HepG2 (cell line): Measurements from ENCODE around the gene TVP23A. TPM values are rescaled to one million over a fixed set of nuclear protein-coding genes. Genes with fewer than 3 reads are reported as not detected.

Experiments
- ATF7 ChIP-seq, 2 experiments: fragments of 450-650 bp in 1 of 2; sonication (generic) in 1 of 2; formaldehyde crosslinking in 1 of 2; IDR thresholded peaks; 2 replicates each; pipeline versions ENCODE4 v1.4.0 to v1.6.1; 2016 to 2020; ENCODE audit warnings: antibody characterized with exemption in 1 of 2, mild to moderate bottlenecking in 1 of 2, missing genetic modification reagents in 1 of 2
- HINFP ChIP-seq: sonication (generic); formaldehyde crosslinking; IDR thresholded peaks from 2 replicates; pipeline ENCODE4 v1.4.0; 2020; ENCODE audit warnings: low read depth, mild to moderate bottlenecking, missing genetic modification reagents
- KAT8 ChIP-seq: IDR thresholded peaks from 2 replicates; pipeline ENCODE4 v1.6.1; 2016; ENCODE audit warnings: missing genetic modification reagents, missing compliant biosample characterization
- KDM1A ChIP-seq: IDR thresholded peaks from 2 replicates; pipeline ENCODE4 v1.6.1; 2016; ENCODE audit warnings: missing compliant biosample characterization
- KDM2A ChIP-seq: sonication (generic); formaldehyde crosslinking; IDR thresholded peaks from 2 replicates; pipeline ENCODE4 v1.4.0; 2020; ENCODE audit warnings: low read depth, missing genetic modification reagents, borderline replicate concordance
- KLF9 ChIP-seq: IDR thresholded peaks from 2 replicates; pipeline ENCODE4 v1.6.1; 2016; ENCODE audit warnings: low read depth
- MXD1 ChIP-seq: sonication (generic); formaldehyde crosslinking; IDR thresholded peaks from 2 replicates; pipeline ENCODE4 v1.4.0; 2020; ENCODE audit warnings: mild to moderate bottlenecking, missing genetic modification reagents
- NFE2L2 ChIP-seq: fragments of 150-350 bp; IDR thresholded peaks from 2 replicates; pipeline ENCODE4 v1.6.1; 2014; ENCODE audit warnings: low read length
- NR2C2 ChIP-seq: sonication (generic); formaldehyde crosslinking; IDR thresholded peaks from 2 replicates; pipeline ENCODE4 v1.4.0; 2020; ENCODE audit warnings: missing genetic modification reagents, mild to moderate bottlenecking, moderate library complexity, borderline replicate concordance
- PPARG ChIP-seq: conservative IDR thresholded peaks from 2 replicates; pipeline ENCODE4 v1.6.1; 2016; ENCODE audit warnings: missing biosample characterization, missing genetic modification reagents
- SAP130 ChIP-seq: IDR thresholded peaks from 2 replicates; pipeline ENCODE4 v1.6.1; 2016; ENCODE audit warnings: low read depth
- TOE1 ChIP-seq: sonication (generic); formaldehyde crosslinking; IDR thresholded peaks from 2 replicates; pipeline ENCODE4 v1.4.0; 2020; ENCODE audit warnings: mild to moderate bottlenecking, missing genetic modification reagents
- TRIM22 ChIP-seq: fragments of 450-650 bp; IDR thresholded peaks from 2 replicates; pipeline ENCODE4 v1.6.1; 2017
- U2AF1 ChIP-seq: fragments of 200-400 bp; formaldehyde crosslinking; optimal IDR thresholded peaks from 2 replicates; pipeline ENCODE3; 2017; ENCODE audit warnings: mild to moderate bottlenecking, low read depth, low read length
- ZNF10 ChIP-seq: sonication (generic); formaldehyde crosslinking; IDR thresholded peaks from 2 replicates; pipeline ENCODE4 v1.4.0; 2020; ENCODE audit warnings: mild to moderate bottlenecking, low read depth, missing genetic modification reagents, borderline replicate concordance
- ZNF280D ChIP-seq: sonication (generic); formaldehyde crosslinking; IDR thresholded peaks from 2 replicates; pipeline ENCODE4 v1.5.1; 2020; ENCODE audit warnings: mild to moderate bottlenecking, missing genetic modification reagents
- ZNF383 ChIP-seq: sonication (generic); formaldehyde crosslinking; IDR thresholded peaks from 2 replicates; pipeline ENCODE4 v1.4.0; 2020; ENCODE audit warnings: missing genetic modification reagents, mild to moderate bottlenecking, borderline replicate concordance
- ZNF605 ChIP-seq: sonication (generic); formaldehyde crosslinking; IDR thresholded peaks from 2 replicates; pipeline ENCODE4 v1.8.0; 2022; ENCODE audit warnings: mild to moderate bottlenecking, missing genetic modification reagents
- ZNF788 ChIP-seq: sonication (generic); formaldehyde crosslinking; IDR thresholded peaks from 2 replicates; pipeline ENCODE4 v1.5.0; 2020; ENCODE audit warnings: mild to moderate bottlenecking, missing genetic modification reagents, borderline replicate concordance
- ZNF816 ChIP-seq: sonication (generic); formaldehyde crosslinking; IDR thresholded peaks from 2 replicates; pipeline ENCODE4 v1.8.0; 2022; ENCODE audit warnings: missing genetic modification reagents, mild to moderate bottlenecking, borderline replicate concordance
- polyA plus RNA-seq, 8 experiments: library from polyadenylated mRNA; depleted of rRNA in 3 of 8; stranded (reverse) in 7 of 8; unstranded in 1 of 8; fragments of >200 nt; fragmentation: Illumina TruSeq in 4 of 8; extraction: Trizol in 4 of 8; gene quantifications; 2 replicates each; pipeline versions ENCODE4 v1.2.1 to v1.2.3, GENCODE V29; 2011 to 2016; ENCODE audit warnings: low read depth in 4 of 8, missing spikeins in 1 of 8, mixed read lengths in 1 of 8; ENCODE audit not compliant: insufficient read depth in 1 of 8
- total RNA-seq, 5 experiments: library from RNA; depleted of rRNA; stranded (reverse); fragments of >200 nt; fragmentation: Illumina TruSeq; extraction: Trizol; gene quantifications; 2 replicates each; pipeline ENCODE4 v1.2.3, GENCODE V29; 2016; ENCODE audit warnings: low read depth in 1 of 5
- TF ChIP-seq, protein P1 (sequence below), 2 experiments: sonication (generic) in 1 of 2; formaldehyde crosslinking in 1 of 2; IDR thresholded peaks; 2 replicates each; pipeline versions ENCODE4 v1.4.0 to v1.6.1; 2018 to 2020; ENCODE audit warnings: missing genetic modification reagents in 2 of 2, borderline replicate concordance in 1 of 2, low read depth in 1 of 2, mild to moderate bottlenecking in 1 of 2, missing biosample characterization in 1 of 2

The TVP23A gene
- total and polyA plus RNA-seq, 2 of the 13 experiments (the other 11 are each of a cell fraction or from before 2014, with no cell fraction given) = not detected

DNA sequence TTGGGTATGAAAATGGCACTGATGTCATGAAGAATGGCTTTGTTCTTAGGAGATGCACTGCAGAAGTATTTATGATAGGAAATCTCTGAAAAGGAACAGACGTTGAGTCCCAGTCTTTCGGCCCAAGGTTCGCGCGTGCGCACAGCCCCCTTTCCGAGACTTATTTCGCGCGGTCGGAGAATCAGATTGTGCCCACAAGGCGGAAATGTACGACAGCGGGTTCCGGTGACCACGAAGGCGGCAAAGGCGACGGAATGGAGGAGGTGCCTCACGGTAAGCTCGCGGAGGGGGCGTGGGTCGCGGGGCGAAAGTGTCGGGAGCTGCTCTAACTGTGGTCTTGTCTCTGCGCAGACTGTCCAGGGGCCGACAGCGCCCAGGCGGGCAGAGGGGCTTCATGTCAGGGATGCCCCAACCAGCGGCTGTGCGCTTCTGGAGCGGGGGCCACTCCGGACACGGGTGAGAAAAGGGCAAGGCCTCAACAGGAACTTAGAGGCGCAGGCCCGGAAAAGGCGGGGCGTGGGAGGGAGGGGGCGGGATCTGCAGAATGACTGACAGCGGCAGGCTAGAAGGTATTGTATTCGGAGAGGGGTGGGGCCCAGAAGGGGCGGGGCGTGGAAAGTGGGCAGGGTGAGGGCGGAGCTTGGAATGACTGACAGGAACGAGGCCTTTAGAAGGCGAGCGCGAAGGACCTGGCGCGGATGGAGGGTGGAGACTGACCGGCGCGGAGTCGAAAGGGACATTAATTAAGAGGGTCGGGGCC is 74.8 kb downstream of the TVP23A start, which contains the start of gene NUBP1 (continued):
- TF ChIP-seq ZNF788 (CRISPR knock-in tag) (peak; percentile 99), SAP130 (CRISPR knock-in tag) (peak; percentile 93), HINFP (CRISPR knock-in tag) (peak; percentile 93), ZNF10 (CRISPR knock-in tag) (no peak), NFE2L2 (no peak), PPARG (CRISPR knock-in tag) (peak; percentile 27; the same call in 1 of the 2 replicates), TRIM22 (no peak), U2AF1 (peak; percentile 93), KDM1A (CRISPR knock-in tag) (no peak; the same call in 1 of the 2 replicates), KLF9 (CRISPR knock-in tag) (no peak; the same call in 1 of the 2 replicates), ZNF605 (CRISPR knock-in tag) (peak; percentile 99), KDM2A (CRISPR knock-in tag) (peak; percentile 94), ATF7 (IDR thresholded peaks at IDR 0.05) (no peak), ATF7 (CRISPR knock-in tag; IDR thresholded peaks at IDR 0.05) (0 out of 2 replicates have a peak, but pooled peaks have one; percentile 84), ZNF383 (CRISPR knock-in tag) (no peak), ZNF816 (CRISPR knock-in tag) (peak; percentile 77; the same call in 1 of the 2 replicates), KAT8 (CRISPR knock-in tag) (peak; percentile 97), TOE1 (peak; percentile 92; the same call in 1 of the 2 replicates), NR2C2 (CRISPR knock-in tag) (peak; percentile 91), MXD1 (CRISPR knock-in tag) (peak; percentile 95), ZNF280D (CRISPR knock-in tag) (peak; percentile 82; the same call in 1 of the 2 replicates)
- TF ChIP-seq, protein P1, sequence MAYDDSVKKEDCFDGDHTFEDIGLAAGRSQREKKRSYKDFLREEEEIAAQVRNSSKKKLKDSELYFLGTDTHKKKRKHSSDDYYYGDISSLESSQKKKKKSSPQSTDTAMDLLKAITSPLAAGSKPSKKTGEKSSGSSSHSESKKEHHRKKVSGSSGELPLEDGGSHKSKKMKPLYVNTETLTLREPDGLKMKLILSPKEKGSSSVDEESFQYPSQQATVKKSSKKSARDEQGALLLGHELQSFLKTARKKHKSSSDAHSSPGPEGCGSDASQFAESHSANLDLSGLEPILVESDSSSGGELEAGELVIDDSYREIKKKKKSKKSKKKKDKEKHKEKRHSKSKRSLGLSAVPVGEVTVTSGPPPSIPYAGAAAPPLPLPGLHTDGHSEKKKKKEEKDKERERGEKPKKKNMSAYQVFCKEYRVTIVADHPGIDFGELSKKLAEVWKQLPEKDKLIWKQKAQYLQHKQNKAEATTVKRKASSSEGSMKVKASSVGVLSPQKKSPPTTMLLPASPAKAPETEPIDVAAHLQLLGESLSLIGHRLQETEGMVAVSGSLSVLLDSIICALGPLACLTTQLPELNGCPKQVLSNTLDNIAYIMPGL (CRISPR knock-in tag; IDR thresholded peaks at IDR 0.05; ENCODE audit: borderline replicate concordance in 1 of 2, low read depth in 1 of 2) = peak; percentile 87; a peak in 2 of 4 replicates
